ENCODE measurements around the gene FAHD1. TPM values are rescaled to one million over a fixed set of nuclear protein-coding genes. Genes with fewer than 3 reads are reported as not detected.
"Not testable (repeated sequence)": the region's sequence is repeated elsewhere in the genome, so short reads cannot be mapped to it uniquely, and the experiment has no call there.

FAHD1 gene
- total RNA-seq, 1 experiment from 2014 or later = 23.8 TPM

- no peak for DNase-seq (ENCODE audit: low spot score)
These were observed 19.4 kb downstream of the FAHD1 start for GRCh38 chr16:1846416-1846815.

- DNase-seq (ENCODE audit: low spot score) = no peak
These were observed 24.0 kb downstream of the FAHD1 start for GRCh38 chr16:1850981-1851380.

DNA sequence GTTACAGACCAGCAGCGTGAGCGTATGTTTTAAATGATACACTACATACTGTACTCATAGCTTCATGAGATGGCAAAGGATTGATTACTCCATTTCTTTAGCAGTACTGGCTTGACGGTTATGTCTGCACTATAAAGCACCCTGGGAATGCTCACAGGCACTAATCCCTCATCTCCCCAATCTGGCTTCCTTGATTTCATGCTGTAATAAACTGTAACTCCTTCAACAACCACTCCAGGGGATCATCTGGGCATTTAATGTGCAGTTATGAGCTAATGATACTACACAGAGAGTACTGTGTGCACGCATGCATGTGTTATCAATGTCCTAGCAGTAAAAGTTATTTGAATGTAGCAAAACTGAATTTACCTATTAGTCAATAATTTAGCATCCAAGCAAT is 24.8 kb downstream of the FAHD1 start:
- no peak for DNase-seq (ENCODE audit: low spot score)

DNA sequence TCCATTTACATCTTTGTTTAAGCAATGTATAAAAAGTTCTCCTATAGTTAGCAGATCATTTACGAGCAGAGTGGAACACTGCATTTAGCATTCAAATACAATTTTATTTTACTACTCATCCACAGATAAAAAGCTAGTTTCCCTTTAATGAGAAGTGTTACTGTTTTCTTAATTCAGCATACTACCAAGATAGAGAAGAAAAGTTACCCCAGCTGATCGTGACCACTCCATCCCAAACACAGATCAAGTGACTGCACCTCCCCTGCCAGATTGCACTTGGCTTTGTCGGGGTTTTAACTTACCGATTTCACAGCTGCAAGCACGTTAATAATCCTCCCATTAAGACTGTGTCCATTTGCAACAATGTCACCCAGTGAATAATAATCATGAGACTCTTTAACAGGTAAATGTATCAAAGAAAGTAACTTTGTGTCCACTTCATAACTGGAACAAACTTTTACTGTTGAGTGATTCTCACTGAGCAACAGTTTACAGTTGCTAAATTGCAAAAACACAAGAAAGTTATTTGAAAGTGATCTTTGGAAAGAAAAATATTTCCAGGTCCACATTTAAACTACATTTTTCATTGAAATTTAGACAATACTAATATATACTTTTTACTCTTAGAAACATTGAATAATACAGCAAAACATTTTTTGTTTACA is 30.6 kb downstream of the FAHD1 start:
- DNase-seq (ENCODE audit: low spot score) = no peak

DNA sequence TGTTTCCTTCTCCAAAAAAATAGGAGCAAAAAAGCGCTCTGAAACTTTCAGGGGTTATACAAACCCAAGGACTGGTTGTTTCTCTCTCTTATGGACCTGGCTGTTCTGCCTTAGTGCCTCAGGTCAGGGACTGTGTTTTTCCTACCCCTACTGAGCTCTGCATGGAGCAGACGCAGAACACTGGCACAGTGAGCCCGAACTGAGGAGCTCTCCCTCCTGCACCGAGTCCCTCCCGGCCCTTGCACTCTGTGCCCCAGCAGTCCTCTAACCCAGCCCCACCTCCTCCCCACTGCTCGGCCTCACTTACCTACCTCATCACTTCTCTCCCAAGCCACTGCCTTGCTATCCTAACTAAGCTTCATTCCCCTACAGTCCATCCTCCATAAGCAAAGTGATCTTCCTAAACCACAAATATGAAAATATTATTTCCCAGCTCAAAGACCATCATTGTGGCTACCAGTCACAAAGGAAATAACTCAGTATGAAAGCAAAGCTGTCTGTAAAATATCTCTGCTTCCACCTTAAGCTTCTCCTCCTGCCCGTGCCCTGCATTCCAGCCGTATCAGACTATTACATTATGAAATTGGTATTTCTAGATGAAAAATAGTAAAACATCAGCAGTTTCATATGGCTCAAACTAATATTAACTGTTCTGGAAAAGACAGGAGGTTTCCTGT is 31.3 kb downstream of the FAHD1 start:
- DNase-seq (ENCODE audit: low spot score) = no peak

DNA sequence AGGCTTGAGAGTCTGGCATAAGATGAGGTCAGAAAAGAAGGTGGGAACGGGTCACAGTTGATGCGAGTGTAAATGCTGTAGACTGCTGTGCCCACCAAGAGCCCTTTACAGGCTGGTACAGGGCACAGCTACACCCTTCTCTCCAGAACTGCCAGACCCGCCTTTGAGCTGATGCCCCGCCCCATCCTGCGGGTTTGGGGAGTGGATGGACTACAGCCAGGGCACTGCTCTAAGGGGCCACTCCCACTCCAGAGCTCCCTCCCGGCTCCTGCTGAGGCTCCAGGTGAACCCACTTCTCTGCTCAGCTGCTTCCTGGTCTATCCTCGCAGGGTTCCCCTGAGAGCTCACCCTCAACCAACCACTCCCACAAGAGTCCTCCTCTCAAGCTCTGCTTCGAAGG is 32.6 kb downstream of the FAHD1 start:
- no peak for DNase-seq (ENCODE audit: low spot score)

GRCh38 chr16:1861730-1862129 is 34.7 kb downstream of the FAHD1 start:
- no peak for DNase-seq (ENCODE audit: low spot score)

- no peak for DNase-seq (ENCODE audit: low spot score)
These were observed 35.4 kb downstream of the FAHD1 start for GRCh38 chr16:1862394-1862793.

GRCh38 chr16:1863681-1864460 is 36.9 kb downstream of the FAHD1 start:
- no peak for DNase-seq (ENCODE audit: low spot score)

GRCh38 chr16:1865902-1866690 is 39.1 kb downstream of the FAHD1 start:
- no peak for DNase-seq (ENCODE audit: low spot score)

DNA sequence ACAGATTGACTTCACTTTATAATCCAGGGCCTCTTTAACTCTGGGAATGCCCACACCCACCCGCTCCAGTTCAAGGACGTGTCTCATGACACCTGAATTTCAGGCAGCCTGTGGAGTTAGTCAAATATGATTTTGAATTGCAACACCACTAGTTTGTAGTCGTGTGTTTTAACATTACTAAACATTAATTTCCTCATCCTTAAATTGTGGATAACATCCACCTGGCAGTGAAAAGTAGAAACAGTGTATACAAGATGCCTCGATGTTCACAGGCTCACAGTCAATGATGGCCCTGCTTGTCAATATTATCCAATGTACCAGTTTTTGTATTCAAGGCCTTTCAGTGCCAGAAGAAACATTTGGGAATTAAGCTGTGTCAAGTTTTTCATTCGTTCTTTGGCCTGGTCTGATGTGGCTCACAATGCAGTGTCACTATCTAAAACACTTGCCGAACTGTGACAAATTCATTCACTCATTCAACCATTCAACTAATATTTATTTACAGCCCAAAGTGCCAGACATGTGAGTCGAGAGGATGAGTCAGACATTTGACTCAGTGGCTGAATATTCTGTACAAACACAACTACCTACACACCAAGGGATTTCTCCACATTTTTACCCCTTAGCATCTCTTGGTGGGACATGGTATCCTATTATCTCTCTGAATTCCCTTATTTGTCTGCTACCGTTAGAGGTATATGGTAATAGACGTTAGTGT is 43.5 kb downstream of the FAHD1 start:
- peak; percentile 21 for DNase-seq (ENCODE audit: low spot score)

DNA sequence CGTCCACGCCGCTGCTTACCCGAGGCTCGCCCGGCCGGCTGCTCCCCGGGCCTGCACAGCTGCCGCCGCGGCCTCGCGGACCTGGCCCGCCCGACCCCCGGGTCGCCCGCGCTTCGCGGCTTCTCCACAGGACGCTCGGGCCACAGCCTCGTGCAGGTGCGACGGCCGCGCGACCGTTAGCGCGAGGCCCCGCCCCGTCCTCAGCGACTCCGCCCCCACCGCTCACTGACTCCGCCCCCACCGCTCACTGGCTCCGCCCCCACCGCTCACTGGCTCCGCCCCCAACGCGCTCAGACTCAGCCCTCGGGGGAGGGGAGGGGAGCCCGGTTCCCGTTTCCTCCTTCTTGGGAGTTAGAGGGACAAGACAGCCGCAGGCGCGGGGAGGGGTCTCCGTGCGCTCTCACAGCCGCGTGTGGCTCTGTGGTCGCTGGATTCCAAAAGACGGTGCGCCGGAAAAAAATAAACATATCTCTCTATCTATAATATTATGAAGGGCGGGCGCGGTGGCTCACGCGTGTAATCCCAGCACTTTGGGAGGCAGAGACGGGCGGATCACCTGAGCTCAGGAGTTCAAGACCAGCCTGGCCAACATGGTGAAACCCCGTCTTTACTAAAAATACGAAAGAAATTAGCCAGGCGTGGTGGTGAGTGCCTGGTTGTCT is 45.1 kb downstream of the FAHD1 start, which contains the start of gene MEIOB:
Gene MEIOB (minus strand): TSS at position 191 of the 662 bp plus-strand sequence. CDS start 3,989 bp downstream, outside the sequence.
- no peak for DNase-seq (ENCODE audit: low spot score)

GRCh38 chr16:1874854-1875253 is 47.8 kb downstream of the FAHD1 start:
- no peak for DNase-seq (ENCODE audit: low spot score)

DNA sequence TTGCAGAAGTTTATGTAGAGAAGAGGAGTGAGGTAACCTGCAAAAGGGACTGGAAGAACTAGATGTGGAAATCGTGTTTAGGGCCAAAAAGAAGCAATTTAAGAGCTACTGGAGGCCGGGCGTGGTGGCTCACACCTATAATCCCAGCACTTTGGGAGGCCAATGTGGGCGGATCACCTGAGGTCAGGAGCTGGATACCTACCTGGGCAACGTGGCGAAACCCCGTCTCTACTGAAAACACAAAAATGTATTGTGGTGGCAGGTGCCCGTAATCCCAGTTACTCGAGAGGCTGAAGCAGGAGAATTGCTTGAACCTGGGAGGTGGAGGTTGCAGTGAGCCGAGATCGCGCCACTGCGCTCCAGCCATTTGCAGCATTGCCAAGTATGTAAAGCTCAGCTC is 49.1 kb downstream of the FAHD1 start:
- DNase-seq (ENCODE audit: low spot score) = not testable (repeated sequence)

GRCh38 chr16:1876468-1876867 is 49.5 kb downstream of the FAHD1 start:
- no peak for DNase-seq (ENCODE audit: low spot score)

- DNase-seq (ENCODE audit: low spot score) = no peak
These were observed 50.1 kb downstream of the FAHD1 start for GRCh38 chr16:1877089-1877488.

DNA sequence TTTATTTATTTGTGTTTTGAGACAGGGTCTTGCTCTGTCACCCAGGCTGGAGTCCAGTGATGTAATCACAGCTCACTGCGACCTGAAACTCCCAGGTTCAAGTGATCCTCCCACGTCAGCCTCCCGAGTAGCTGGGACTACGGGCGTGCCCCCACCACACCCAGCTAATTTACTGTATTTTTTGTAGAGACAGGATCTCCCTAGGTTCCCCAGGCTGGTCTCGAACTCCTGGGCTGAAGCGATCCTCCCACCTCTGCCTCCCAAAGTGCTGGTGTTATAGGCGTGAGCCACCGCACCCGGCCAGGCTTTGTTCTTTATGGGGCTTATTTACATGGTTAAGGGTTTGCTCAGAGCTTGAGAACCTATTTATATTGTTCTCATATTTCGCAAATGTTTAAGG is 50.8 kb downstream of the FAHD1 start:
- no peak for DNase-seq (ENCODE audit: low spot score)

- no peak for DNase-seq (ENCODE audit: low spot score)
These were observed 51.2 kb downstream of the FAHD1 start for GRCh38 chr16:1878256-1878655.

Data from H4 (cell line).